ENCODE results near the gene IFNAR2. TPM values are rescaled to one million over a fixed set of nuclear protein-coding genes. Genes with fewer than 3 reads are reported as not detected.

The IFNAR2 gene
- total RNA-seq, 1 experiment from 2014 or later, result 12.3 TPM

DNA sequence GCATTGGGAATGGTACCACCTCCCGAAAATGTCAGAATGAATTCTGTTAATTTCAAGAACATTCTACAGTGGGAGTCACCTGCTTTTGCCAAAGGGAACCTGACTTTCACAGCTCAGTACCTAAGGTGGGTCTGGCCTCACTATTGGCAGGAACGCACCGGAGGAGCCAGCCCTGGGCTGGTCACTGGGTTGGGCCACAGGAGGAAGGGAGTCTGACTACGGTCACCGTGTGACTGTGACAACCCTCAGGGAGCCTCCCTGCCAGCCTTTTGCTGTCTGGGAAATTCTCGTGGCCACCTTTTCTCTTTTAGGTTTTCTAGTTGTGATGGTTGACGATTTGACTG is 38.6 kb downstream of the IFNAR2 start:
- no peak overlapping the region for H3K27ac ChIP-seq (ENCODE audit: low read depth, low read length)
- H3K9me2 ChIP-seq (ENCODE audit: insufficient read depth), result no peaks in the 10 kb centered on the region
- peaks cover 15 to 34% of the 10 kb centered on the region in 2 experiments for H3K4me1 ChIP-seq (ENCODE audit: control insufficient read depth in 1 of 2, insufficient read depth in 2 of 2, low read length in 2 of 2)
- BruUV-seq (replicated peaks), result no TSS peak
- no peak overlapping the region for H3K9ac ChIP-seq (ENCODE audit: low read length)
- no peaks in the 10 kb centered on the region for H3K27me3 ChIP-seq (ENCODE audit: insufficient read depth, low read length)
- intact Hi-C loops (cut with micrococcal nuclease), result no loop called here
- ChIA-PET RAD21 (ENCODE audit: low non-redundant PET in 1 of 2, low total read pairs in 2 of 2, uncharacterized antibody in 2 of 2, unreplicated experiment in 2 of 2) (no interaction called here), CTCF (no interaction called here), POLR2A (no interaction called here)
- no peak overlapping the region for H3K4me2 ChIP-seq (ENCODE audit: low read length)
- H3K36me3 ChIP-seq (ENCODE audit: control insufficient read depth in 1 of 2, insufficient read depth in 2 of 2, low read length in 2 of 2), result no peaks in the 10 kb centered on the region
- TF ChIP-seq POLR2AphosphoS5 (IDR thresholded peaks at IDR 0.05; ENCODE audit: low read depth, low read length) (no peak), RAD21 (IDR thresholded peaks at IDR 0.05; ENCODE audit: low read depth) (no peak), ELF1 (IDR thresholded peaks at IDR 0.05; ENCODE audit: borderline replicate concordance, low read depth) (no peak), EGR1 (IDR thresholded peaks at IDR 0.05; ENCODE audit: low read depth) (no peak), SP1 (IDR thresholded peaks at IDR 0.05; ENCODE audit: low read depth) (no peak), CEBPB (IDR thresholded peaks at IDR 0.05; ENCODE audit: low read depth) (no peak), SIN3A (IDR thresholded peaks at IDR 0.05; ENCODE audit: low read depth) (no peak), JUND (IDR thresholded peaks at IDR 0.05) (no peak), ZNF274 (IDR thresholded peaks at IDR 0.05; ENCODE audit: low read depth, low read length) (no peak), TCF7L2 (IDR thresholded peaks at IDR 0.05; ENCODE audit: borderline replicate concordance, extremely low read depth, insufficient read depth, insufficient read length) (no peak), FOSL1 (IDR thresholded peaks at IDR 0.05; ENCODE audit: low read depth) (no peak), ZFX (IDR thresholded peaks at IDR 0.05) (no peak), SRF (IDR thresholded peaks at IDR 0.05; ENCODE audit: low read depth) (no peak)
- TF ChIP-seq, protein P1, sequence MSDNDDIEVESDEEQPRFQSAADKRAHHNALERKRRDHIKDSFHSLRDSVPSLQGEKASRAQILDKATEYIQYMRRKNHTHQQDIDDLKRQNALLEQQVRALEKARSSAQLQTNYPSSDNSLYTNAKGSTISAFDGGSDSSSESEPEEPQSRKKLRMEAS (IDR thresholded peaks at IDR 0.05), result no peak
- TF ChIP-seq, protein P2, sequence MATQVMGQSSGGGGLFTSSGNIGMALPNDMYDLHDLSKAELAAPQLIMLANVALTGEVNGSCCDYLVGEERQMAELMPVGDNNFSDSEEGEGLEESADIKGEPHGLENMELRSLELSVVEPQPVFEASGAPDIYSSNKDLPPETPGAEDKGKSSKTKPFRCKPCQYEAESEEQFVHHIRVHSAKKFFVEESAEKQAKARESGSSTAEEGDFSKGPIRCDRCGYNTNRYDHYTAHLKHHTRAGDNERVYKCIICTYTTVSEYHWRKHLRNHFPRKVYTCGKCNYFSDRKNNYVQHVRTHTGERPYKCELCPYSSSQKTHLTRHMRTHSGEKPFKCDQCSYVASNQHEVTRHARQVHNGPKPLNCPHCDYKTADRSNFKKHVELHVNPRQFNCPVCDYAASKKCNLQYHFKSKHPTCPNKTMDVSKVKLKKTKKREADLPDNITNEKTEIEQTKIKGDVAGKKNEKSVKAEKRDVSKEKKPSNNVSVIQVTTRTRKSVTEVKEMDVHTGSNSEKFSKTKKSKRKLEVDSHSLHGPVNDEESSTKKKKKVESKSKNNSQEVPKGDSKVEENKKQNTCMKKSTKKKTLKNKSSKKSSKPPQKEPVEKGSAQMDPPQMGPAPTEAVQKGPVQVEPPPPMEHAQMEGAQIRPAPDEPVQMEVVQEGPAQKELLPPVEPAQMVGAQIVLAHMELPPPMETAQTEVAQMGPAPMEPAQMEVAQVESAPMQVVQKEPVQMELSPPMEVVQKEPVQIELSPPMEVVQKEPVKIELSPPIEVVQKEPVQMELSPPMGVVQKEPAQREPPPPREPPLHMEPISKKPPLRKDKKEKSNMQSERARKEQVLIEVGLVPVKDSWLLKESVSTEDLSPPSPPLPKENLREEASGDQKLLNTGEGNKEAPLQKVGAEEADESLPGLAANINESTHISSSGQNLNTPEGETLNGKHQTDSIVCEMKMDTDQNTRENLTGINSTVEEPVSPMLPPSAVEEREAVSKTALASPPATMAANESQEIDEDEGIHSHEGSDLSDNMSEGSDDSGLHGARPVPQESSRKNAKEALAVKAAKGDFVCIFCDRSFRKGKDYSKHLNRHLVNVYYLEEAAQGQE (IDR thresholded peaks at IDR 0.05; ENCODE audit: low read depth), result no peak
- TF ChIP-seq, protein P3, sequence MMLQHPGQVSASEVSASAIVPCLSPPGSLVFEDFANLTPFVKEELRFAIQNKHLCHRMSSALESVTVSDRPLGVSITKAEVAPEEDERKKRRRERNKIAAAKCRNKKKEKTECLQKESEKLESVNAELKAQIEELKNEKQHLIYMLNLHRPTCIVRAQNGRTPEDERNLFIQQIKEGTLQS (IDR thresholded peaks at IDR 0.05), result no peak
- TF ChIP-seq, protein P4, sequence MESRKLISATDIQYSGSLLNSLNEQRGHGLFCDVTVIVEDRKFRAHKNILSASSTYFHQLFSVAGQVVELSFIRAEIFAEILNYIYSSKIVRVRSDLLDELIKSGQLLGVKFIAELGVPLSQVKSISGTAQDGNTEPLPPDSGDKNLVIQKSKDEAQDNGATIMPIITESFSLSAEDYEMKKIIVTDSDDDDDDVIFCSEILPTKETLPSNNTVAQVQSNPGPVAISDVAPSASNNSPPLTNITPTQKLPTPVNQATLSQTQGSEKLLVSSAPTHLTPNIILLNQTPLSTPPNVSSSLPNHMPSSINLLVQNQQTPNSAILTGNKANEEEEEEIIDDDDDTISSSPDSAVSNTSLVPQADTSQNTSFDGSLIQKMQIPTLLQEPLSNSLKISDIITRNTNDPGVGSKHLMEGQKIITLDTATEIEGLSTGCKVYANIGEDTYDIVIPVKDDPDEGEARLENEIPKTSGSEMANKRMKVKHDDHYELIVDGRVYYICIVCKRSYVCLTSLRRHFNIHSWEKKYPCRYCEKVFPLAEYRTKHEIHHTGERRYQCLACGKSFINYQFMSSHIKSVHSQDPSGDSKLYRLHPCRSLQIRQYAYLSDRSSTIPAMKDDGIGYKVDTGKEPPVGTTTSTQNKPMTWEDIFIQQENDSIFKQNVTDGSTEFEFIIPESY (IDR thresholded peaks at IDR 0.05; ENCODE audit: extremely low read depth, insufficient replicate concordance, low read length), result no peak
- H4K20me1 ChIP-seq (ENCODE audit: insufficient read depth), result 0 out of 2 replicates have a peak, but pooled peaks cover 4% of the 10 kb centered on the region
- no peak for ATAC-seq
- H3K4me3 ChIP-seq (replicated peaks in 1 of 2; ENCODE audit: low read depth in 1 of 2, low read length in 2 of 2), result no peak overlapping the region
- H2AFZ ChIP-seq (ENCODE audit: low read depth, low read length, poor library complexity, severe bottlenecking), result no peak overlapping the region
- H3K9me3 ChIP-seq (ENCODE audit: control insufficient read depth in 1 of 2, insufficient read depth in 1 of 2, low read depth in 1 of 2, low read length in 2 of 2), result no peaks in the 10 kb centered on the region
- DNase-seq (ENCODE audit: low read depth, low spot score), result no peak
- no peaks in the 10 kb centered on the region for H3K79me2 ChIP-seq (ENCODE audit: insufficient read depth, low read length)
